Left lung (tissue), 14 donors: Measurements from ENCODE around the gene ROPN1L. TPM values are rescaled to one million over a fixed set of nuclear protein-coding genes. Genes with fewer than 3 reads are reported as not detected.
"Not testable (repeated sequence)": the region's sequence is repeated elsewhere in the genome, so short reads cannot be mapped to it uniquely, and the experiment has no call there.

Source experiments
- ATAC-seq: fragments of 200-7000 bp; cut with Tn5 transposase; one replicate; pipeline ENCODE4 v1.9.1; 2020; ENCODE audit warnings: moderate library complexity
- DNase-seq, 4 donors: peaks; one replicate each; pipeline ENCODE4 v3.0.0-alpha.2; 2013 to 2020
- H3K27ac ChIP-seq, 2 donors: fragments of 200-600 bp; sonication (generic) in 1 of 2; one replicate each; pipeline versions ENCODE4 v1.5.0 to v1.8.0; 2020 to 2021
- H3K27me3 ChIP-seq, 2 donors: fragments of 200-600 bp; sonication (generic) in 1 of 2; one replicate each; pipeline versions ENCODE4 v1.5.0 to v1.8.0; 2020 to 2021
- H3K36me3 ChIP-seq, 2 donors: fragments of 200-600 bp; sonication (generic) in 1 of 2; one replicate each; pipeline versions ENCODE4 v1.5.0 to v1.8.0; 2020 to 2021
- H3K4me1 ChIP-seq, 2 donors: fragments of 200-600 bp; one replicate each; pipeline ENCODE4 v1.8.0; 2021
- H3K4me3 ChIP-seq, 2 donors: fragments of 200-600 bp; sonication (generic) in 1 of 2; one replicate each; pipeline versions ENCODE4 v1.5.0 to v1.8.0; 2020 to 2021; ENCODE audit warnings: mild to moderate bottlenecking in 1 of 2
- H3K9me3 ChIP-seq, 2 donors: fragments of 200-600 bp; sonication (generic) in 1 of 2; one replicate each; pipeline versions ENCODE4 v1.5.0 to v1.8.0; 2020 to 2021
- intact Hi-C, 2 donors: fragments of 100-400 bp; cut with DNase I; formaldehyde crosslinking; loops; one replicate each; pipeline versions ENCODE4 v1.11.2 to v1.14.2; 2022
- long read RNA-seq, 12 donors: library from polyadenylated mRNA in 2 of 12; unstranded in 2 of 12; transcript quantifications; one replicate each; pipeline ENCODE4 v2.0.0 and lab custom pipeline, GENCODE V29; 2019 to 2026
- polyA plus RNA-seq, 6 donors: library from polyadenylated mRNA; unstranded; fragments of 120-200 nt; gene quantifications; one replicate each; pipeline ENCODE4 v1.2.1, GENCODE V29; 2013; ENCODE audit not compliant: insufficient read length in 6 of 6
- total RNA-seq, 2 donors: library from RNA; stranded (reverse); fragmentation: NEBNext Ultra II Directional; extraction: Animal tissue kit (Norgen Biotek cat#: 25700); gene quantifications; one replicate each; pipeline ENCODE4 v1.2.1, GENCODE V29; 2021
- TF ChIP-seq, protein P1 (sequence below), 2 donors: fragments of 200-600 bp; sonication (generic) in 1 of 2; IDR thresholded peaks; one replicate each; pipeline versions ENCODE4 v1.5.0 to v1.8.0; 2021; ENCODE audit warnings: antibody characterized with exemption in 2 of 2
- donor health status: DM: no; HTN: yes; CAD: no.
- donor health status: DM: no; HTN: no; CAD: no.

Gene ROPN1L
- total RNA-seq: 1 to 10 TPM in 1 of 2 donors, under 1 TPM in 1; 0.50 to 9.5 TPM
- 1 to 10 TPM; 1.6 to 8.2 (median 5.1) TPM for polyA plus RNA-seq
- long read RNA-seq, donor 1, partial matches to known transcripts: 0 of 4 reads
- long read RNA-seq, donor 1, other reads (novel, unspliced or antisense): 0 of 4 reads
- long read RNA-seq, donor 2, partial matches to known transcripts: 0 of 1 reads
- long read RNA-seq, donor 2, other reads (novel, unspliced or antisense): 0 of 1 reads
- long read RNA-seq, donor 3: 0 reads
- long read RNA-seq, donor 4: 0 reads
- long read RNA-seq, donor 5, partial matches to known transcripts: 0 of 5 reads
- long read RNA-seq, donor 5, other reads (novel, unspliced or antisense): 0 of 5 reads
- long read RNA-seq, donor 6: 0 reads
- long read RNA-seq, donor 7, partial matches to known transcripts: 0 of 3 reads
- long read RNA-seq, donor 7, other reads (novel, unspliced or antisense): 0 of 3 reads
- long read RNA-seq, donor 8, partial matches to known transcripts: 0 of 1 reads
- long read RNA-seq, donor 8, other reads (novel, unspliced or antisense): 0 of 1 reads
- long read RNA-seq, donor 9: 0 reads
- long read RNA-seq, donor 10, transcript ROPN1L-201 (5 exons, 1,066 nt): major isoform, 14 of 25 reads
- long read RNA-seq, donor 10, partial matches to known transcripts: 1 of 25 reads
- long read RNA-seq, donor 10, other reads (novel, unspliced or antisense): 9 of 25 reads
- long read RNA-seq, donor 11, transcript ROPN1L-201 (5 exons, 1,066 nt): major isoform, 6 of 9 reads
- long read RNA-seq, donor 11, partial matches to known transcripts: 0 of 9 reads
- long read RNA-seq, donor 11, other reads (novel, unspliced or antisense): 0 of 9 reads
- long read RNA-seq, donor 12, transcript ROPN1L-201 (5 exons, 1,066 nt): major isoform, 7 of 8 reads
- long read RNA-seq, donor 12, partial matches to known transcripts: 0 of 8 reads
- long read RNA-seq, donor 12, other reads (novel, unspliced or antisense): 0 of 8 reads

GRCh38 chr5:10441083-10441991, at the start of gene ROPN1L:
TSS of gene ROPN1L (plus strand) at chr5:10441879. CDS start at chr5:10442168, 289 bp downstream.
- Histone ChIP-seq H3K4me3 (peak within 1 kb of the TSS; percentile 72 to 73), H3K9me3 (no peaks in the 10 kb centered on the region), H3K27me3 (no peaks in the 10 kb centered on the region), H3K36me3 (no peaks in the 10 kb centered on the region), H3K4me1 (peaks cover 3 to 61% of the 10 kb centered on the region in 2 donors), H3K27ac (peak within 1 kb of the TSS; percentile 82 to 90)
- ATAC-seq: peak; percentile 99
- TF ChIP-seq, protein P1, sequence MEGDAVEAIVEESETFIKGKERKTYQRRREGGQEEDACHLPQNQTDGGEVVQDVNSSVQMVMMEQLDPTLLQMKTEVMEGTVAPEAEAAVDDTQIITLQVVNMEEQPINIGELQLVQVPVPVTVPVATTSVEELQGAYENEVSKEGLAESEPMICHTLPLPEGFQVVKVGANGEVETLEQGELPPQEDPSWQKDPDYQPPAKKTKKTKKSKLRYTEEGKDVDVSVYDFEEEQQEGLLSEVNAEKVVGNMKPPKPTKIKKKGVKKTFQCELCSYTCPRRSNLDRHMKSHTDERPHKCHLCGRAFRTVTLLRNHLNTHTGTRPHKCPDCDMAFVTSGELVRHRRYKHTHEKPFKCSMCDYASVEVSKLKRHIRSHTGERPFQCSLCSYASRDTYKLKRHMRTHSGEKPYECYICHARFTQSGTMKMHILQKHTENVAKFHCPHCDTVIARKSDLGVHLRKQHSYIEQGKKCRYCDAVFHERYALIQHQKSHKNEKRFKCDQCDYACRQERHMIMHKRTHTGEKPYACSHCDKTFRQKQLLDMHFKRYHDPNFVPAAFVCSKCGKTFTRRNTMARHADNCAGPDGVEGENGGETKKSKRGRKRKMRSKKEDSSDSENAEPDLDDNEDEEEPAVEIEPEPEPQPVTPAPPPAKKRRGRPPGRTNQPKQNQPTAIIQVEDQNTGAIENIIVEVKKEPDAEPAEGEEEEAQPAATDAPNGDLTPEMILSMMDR (IDR thresholded peaks at IDR 0.05): no peak
- intact Hi-C loops: no loop called here
- DNase-seq: peak; percentile 87 to 98 (median 92)

GRCh38 chr5:10392567-10393328, 48.9 kb upstream of the ROPN1L start:
- H3K36me3 ChIP-seq: peaks cover 0 to 95% of the 10 kb centered on the region in 2 donors
- ATAC-seq, intact Hi-C loops, H3K4me1 ChIP-seq, DNase-seq, H3K27me3 ChIP-seq, H3K9me3 ChIP-seq, H3K4me3 ChIP-seq, H3K27ac ChIP-seq: not testable (repeated sequence)

DNA sequence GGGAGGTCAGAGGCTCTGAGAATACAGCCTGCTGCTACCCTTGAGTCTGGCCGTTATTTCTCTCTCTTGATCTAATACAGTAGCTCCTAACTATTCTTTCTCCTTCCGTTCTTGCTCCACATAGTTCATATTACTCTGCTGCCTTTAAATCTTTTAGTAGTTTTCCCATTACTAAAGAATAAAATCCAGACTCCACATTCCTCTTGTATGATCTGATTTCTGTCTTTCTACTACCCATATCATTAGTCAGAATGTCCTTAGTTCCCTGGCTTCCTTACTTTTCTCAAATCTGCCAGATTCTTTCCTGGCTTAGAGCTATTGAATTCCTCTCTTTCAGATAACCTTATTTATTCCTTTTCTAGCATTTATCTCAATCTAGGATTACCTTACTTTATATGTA, 48.2 kb upstream of the ROPN1L start:
- Histone ChIP-seq H3K4me3 (no peak overlapping the region), H3K27ac (no peak overlapping the region), H3K36me3 (peaks cover 0 to 95% of the 10 kb centered on the region in 2 donors), H3K4me1 (no peaks in the 10 kb centered on the region), H3K27me3 (no peaks in the 10 kb centered on the region), H3K9me3 (no peaks in the 10 kb centered on the region)
- DNase-seq (no peak), ATAC-seq (no peak)
- TF ChIP-seq, protein P1 (IDR thresholded peaks at IDR 0.05): no peak
- intact Hi-C loops: no loop called here

DNA sequence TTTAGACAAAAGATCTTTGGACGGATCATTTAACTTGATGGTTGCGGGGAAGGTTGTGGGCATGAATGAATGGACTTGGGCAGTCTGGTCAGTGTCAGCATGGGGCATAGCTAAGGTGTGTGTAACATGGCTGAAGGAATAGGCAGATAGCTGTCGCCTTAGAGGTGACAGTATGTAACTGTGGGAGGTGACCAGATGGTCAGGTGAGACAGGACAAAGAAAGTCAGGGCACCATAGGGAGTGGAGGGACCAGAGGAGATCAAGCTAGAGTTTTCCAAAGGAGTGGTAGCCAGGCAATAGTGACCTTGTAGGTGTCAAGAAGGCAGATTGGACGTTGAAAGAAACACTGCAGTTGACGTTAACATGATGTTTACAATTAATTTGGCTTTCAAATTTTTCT, 45.1 kb upstream of the ROPN1L start:
- peaks cover 0 to 6% of the 10 kb centered on the region in 2 donors for H3K4me1 ChIP-seq
- TF ChIP-seq, protein P1 (IDR thresholded peaks at IDR 0.05): no peak
- ATAC-seq (no peak), DNase-seq (no peak)
- peaks cover 0 to 91% of the 10 kb centered on the region in 2 donors for H3K36me3 ChIP-seq
- intact Hi-C loops: no loop called here
- H3K9me3 ChIP-seq: no peaks in the 10 kb centered on the region
- no peaks in the 10 kb centered on the region for H3K27me3 ChIP-seq
- no peak overlapping the region for H3K4me3 ChIP-seq
- no peak overlapping the region for H3K27ac ChIP-seq
